Left ventricle myocardium inferior (tissue), 1 donor: ENCODE data around the gene UNC5A. TPM values are rescaled to one million over a fixed set of nuclear protein-coding genes. Genes with fewer than 3 reads are reported as not detected.

ENCODE experiments used
- DNase-seq: peaks from one replicate; pipeline ENCODE4 v3.0.0-alpha.2; 2020
- H3K27ac ChIP-seq: fragments of 200-600 bp; replicated peaks from 2 replicates; pipeline ENCODE4 v1.8.0; 2021
- H3K27me3 ChIP-seq: fragments of 200-600 bp; 2 replicates; pipeline ENCODE4 v1.8.0; 2021; ENCODE audit warnings: low read depth
- H3K36me3 ChIP-seq: fragments of 200-600 bp; 2 replicates; pipeline ENCODE4 v1.8.0; 2021
- H3K4me1 ChIP-seq: fragments of 200-600 bp; 2 replicates; pipeline ENCODE4 v1.8.0; 2021
- H3K4me3 ChIP-seq: fragments of 200-600 bp; 2 replicates; pipeline ENCODE4 v1.8.0; 2021; ENCODE audit warnings: mild to moderate bottlenecking, moderate library complexity
- H3K9me3 ChIP-seq: fragments of 200-600 bp; replicated peaks from 2 replicates; pipeline ENCODE4 v1.8.0; 2021
- CTCF ChIP-seq: fragments of 200-600 bp; IDR thresholded peaks from 2 replicates; pipeline ENCODE4 v1.8.0; 2021; ENCODE audit warnings: antibody characterized with exemption, mild to moderate bottlenecking, borderline replicate concordance
- intact Hi-C: fragments of 100-400 bp; cut with micrococcal nuclease; formaldehyde crosslinking; loops from one replicate; pipeline ENCODE4 v1.11.0; 2022
- total RNA-seq: library from RNA; stranded (reverse); fragmentation: NEBNext Ultra II Directional; extraction: Animal tissue kit (Norgen Biotek cat#: 25700); gene quantifications from one replicate; pipeline ENCODE4 v1.2.1, GENCODE V29; 2021
- donor health status: DM: no; HTN: yes; CAD: no; lungs with severe emphysema.

Gene UNC5A
- total RNA-seq, 1 donor from 2014 or later: not detected

GRCh38 chr5:176882567-176882903 lies 72.2 kb downstream of the UNC5A start:
- Histone ChIP-seq H3K9me3 (no peaks in the 10 kb centered on the region), H3K4me1 (no peaks in the 10 kb centered on the region), H3K27ac (no peak overlapping the region), H3K4me3 (no peak overlapping the region), H3K27me3 (peaks cover 21% of the 10 kb centered on the region), H3K36me3 (no peaks in the 10 kb centered on the region)
- no peak for TF ChIP-seq CTCF
- DNase-seq: no peak
- intact Hi-C loops: no loop called here

- Histone ChIP-seq H3K27ac (no peak overlapping the region), H3K27me3 (peaks cover 7% of the 10 kb centered on the region), H3K4me3 (no peak overlapping the region), H3K36me3 (no peaks in the 10 kb centered on the region), H3K4me1 (no peaks in the 10 kb centered on the region), H3K9me3 (no peaks in the 10 kb centered on the region)
- intact Hi-C loops: no loop called here
- no peak for DNase-seq
- TF ChIP-seq CTCF: no peak
Observed at GRCh38 chr5:176883700-176884570, 73.6 kb downstream of the UNC5A start.

- no peak for TF ChIP-seq CTCF
- H3K36me3 ChIP-seq: no peaks in the 10 kb centered on the region
Observed at GRCh38 chr5:176884571-176884890, 74.2 kb downstream of the UNC5A start.

GRCh38 chr5:176886336-176887251 lies 76.2 kb downstream of the UNC5A start:
- Histone ChIP-seq H3K4me1 (no peaks in the 10 kb centered on the region), H3K4me3 (no peak overlapping the region), H3K27ac (no peak overlapping the region), H3K9me3 (no peaks in the 10 kb centered on the region), H3K36me3 (no peaks in the 10 kb centered on the region), H3K27me3 (peaks cover 9% of the 10 kb centered on the region)
- no peak for DNase-seq
- intact Hi-C loops: no loop called here
- TF ChIP-seq CTCF: no peak

More at GRCh38 chr5:176884571-176884890, 74.2 kb downstream of the UNC5A start:
- no peak for DNase-seq
- no peak overlapping the region for H3K27ac ChIP-seq
- no peaks in the 10 kb centered on the region for H3K4me1 ChIP-seq
- intact Hi-C loops: no loop called here
- H3K27me3 ChIP-seq: peaks cover 1% of the 10 kb centered on the region
- no peaks in the 10 kb centered on the region for H3K9me3 ChIP-seq
- no peak overlapping the region for H3K4me3 ChIP-seq

- DNase-seq: no peak
Observed at GRCh38 chr5:176887252-176887849, 77.0 kb downstream of the UNC5A start.

More at GRCh38 chr5:176887252-176887849, 77.0 kb downstream of the UNC5A start:
- Histone ChIP-seq H3K9me3 (no peaks in the 10 kb centered on the region), H3K4me3 (no peak overlapping the region), H3K27me3 (peaks cover 10% of the 10 kb centered on the region), H3K27ac (no peak overlapping the region), H3K36me3 (no peaks in the 10 kb centered on the region), H3K4me1 (no peaks in the 10 kb centered on the region)
- intact Hi-C loops: no loop called here
- TF ChIP-seq CTCF: no peak
